DOHH2 (cell line): Measurements from ENCODE around the gene FILIP1L.
"Not testable (repeated sequence)": the region's sequence is repeated elsewhere in the genome, so short reads cannot be mapped to it uniquely, and the experiment has no call there.

Experiments
- H3F3A ChIP-seq: fragments of 200-600 bp; sonication (generic), shearing (Covaris generic); 2 replicates; pipeline ENCODE4 v1.6.0; 2016; ENCODE audit warnings: antibody characterized with exemption, mild to moderate bottlenecking; ENCODE audit not compliant: control insufficient read depth, insufficient read depth
- H3K27ac ChIP-seq: fragments of 200-600 bp; sonication (generic); 2 replicates; pipeline ENCODE4 v1.5.1; 2014; ENCODE audit warnings: low read depth, mild to moderate bottlenecking, low read length, moderate library complexity
- H3K27me3 ChIP-seq: fragments of 200-600 bp; sonication (generic); 2 replicates; pipeline ENCODE4 v1.6.1; 2014; ENCODE audit warnings: mild to moderate bottlenecking, low read length, mixed read lengths; ENCODE audit not compliant: control insufficient read depth
- H3K36me3 ChIP-seq: fragments of 200-600 bp; sonication (generic); 2 replicates; pipeline ENCODE4 v1.6.1; 2014; ENCODE audit warnings: mild to moderate bottlenecking, low read length, moderate library complexity, mixed read lengths; ENCODE audit not compliant: control insufficient read depth
- H3K4me1 ChIP-seq: fragments of 200-600 bp; sonication (generic); 2 replicates; pipeline ENCODE4 v1.6.1; 2014; ENCODE audit warnings: mild to moderate bottlenecking, low read length, mixed read lengths; ENCODE audit not compliant: control insufficient read depth
- H3K4me2 ChIP-seq: fragments of 200-600 bp; sonication (generic); 2 replicates; pipeline ENCODE4 v1.6.0; 2014; ENCODE audit warnings: mild to moderate bottlenecking, low read length, moderate library complexity
- H3K4me3 ChIP-seq: fragments of 200-600 bp; sonication (generic); 2 replicates; pipeline ENCODE4 v1.5.1; 2014; ENCODE audit warnings: mild to moderate bottlenecking, low read length, mixed read lengths
- H3K79me2 ChIP-seq: fragments of 200-600 bp; sonication (generic); 2 replicates; pipeline ENCODE4 v1.6.1; 2014; ENCODE audit warnings: mild to moderate bottlenecking, low read length, mixed read lengths; ENCODE audit not compliant: control insufficient read depth
- H3K9me2 ChIP-seq: fragments of 200-600 bp; sonication (generic); replicated peaks from 2 replicates; pipeline ENCODE4 v1.6.1; 2014; ENCODE audit warnings: mild to moderate bottlenecking, low read length, mixed read lengths; ENCODE audit not compliant: control insufficient read depth
- H3K9me3 ChIP-seq: fragments of 200-600 bp; sonication (generic); 2 replicates; pipeline ENCODE4 v1.6.1; 2014; ENCODE audit warnings: antibody characterized with exemption, low read length, mixed read lengths; ENCODE audit not compliant: control insufficient read depth, insufficient read depth
- H4K20me1 ChIP-seq: fragments of 200-600 bp; sonication (generic); 2 replicates; pipeline ENCODE4 v1.6.0; 2014; ENCODE audit warnings: low read depth, mild to moderate bottlenecking, antibody characterized with exemption, low read length, moderate library complexity; ENCODE audit not compliant: control insufficient read depth, insufficient read depth
- CTCF ChIP-seq: fragments of 200-600 bp; sonication (generic); IDR thresholded peaks from one replicate; pipeline ENCODE4 v1.5.1; 2014; ENCODE audit warnings: antibody characterized with exemption, mild to moderate bottlenecking, low read depth, low read length; ENCODE audit not compliant: poor library complexity, severe bottlenecking
- EZH2phosphoT487 ChIP-seq: fragments of 200-600 bp; sonication (generic); IDR thresholded peaks from 2 replicates; pipeline ENCODE4 v1.6.1; 2017; ENCODE audit warnings: borderline replicate concordance, mild to moderate bottlenecking, antibody characterized with exemption, low read length, moderate library complexity, mixed read lengths

FILIP1L gene

GRCh38 chr3:100096866-100097265, 17.4 kb downstream of the FILIP1L start:
- Histone ChIP-seq H3K4me2 (no peak overlapping the region), H3F3A (no peaks in the 10 kb centered on the region), H3K4me1 (no peaks in the 10 kb centered on the region), H3K27me3 (no peaks in the 10 kb centered on the region), H3K9me3 (no peaks in the 10 kb centered on the region), H3K79me2 (no peaks in the 10 kb centered on the region), H4K20me1 (peaks cover 2% of the 10 kb centered on the region; the same call in 1 of the 2 replicates), H3K4me3 (no peak overlapping the region), H3K36me3 (no peaks in the 10 kb centered on the region), H3K9me2 (no peaks in the 10 kb centered on the region), H3K27ac (no peak overlapping the region)
- TF ChIP-seq EZH2phosphoT487 (no peak), CTCF (no peak)

- not testable (repeated sequence) for H3K4me2 ChIP-seq, H3K9me2 ChIP-seq, H3K4me1 ChIP-seq, H3K27me3 ChIP-seq, H4K20me1 ChIP-seq, H3K36me3 ChIP-seq, H3K79me2 ChIP-seq, H3K27ac ChIP-seq, H3K4me3 ChIP-seq, H3K9me3 ChIP-seq, H3F3A ChIP-seq
Measured at GRCh38 chr3:100096286-100096685, 18.0 kb downstream of the FILIP1L start.

GRCh38 chr3:100093831-100094230, 20.5 kb downstream of the FILIP1L start:
- no peaks in the 10 kb centered on the region for H4K20me1 ChIP-seq
- no peak for TF ChIP-seq EZH2phosphoT487
- no peak for TF ChIP-seq CTCF
- H3K4me3 ChIP-seq: no peak overlapping the region
- no peaks in the 10 kb centered on the region for H3K9me2 ChIP-seq
- no peak overlapping the region for H3K4me2 ChIP-seq
- no peaks in the 10 kb centered on the region for H3K79me2 ChIP-seq
- no peak overlapping the region for H3K27ac ChIP-seq
- no peaks in the 10 kb centered on the region for H3F3A ChIP-seq
- H3K9me3 ChIP-seq: no peaks in the 10 kb centered on the region
- no peaks in the 10 kb centered on the region for H3K4me1 ChIP-seq
- H3K27me3 ChIP-seq: no peaks in the 10 kb centered on the region
- no peaks in the 10 kb centered on the region for H3K36me3 ChIP-seq

- Histone ChIP-seq H3K27me3 (no peaks in the 10 kb centered on the region), H4K20me1 (no peaks in the 10 kb centered on the region), H3K4me3 (no peak overlapping the region), H3F3A (no peaks in the 10 kb centered on the region), H3K9me3 (no peaks in the 10 kb centered on the region), H3K4me2 (no peak overlapping the region), H3K79me2 (no peaks in the 10 kb centered on the region), H3K36me3 (no peaks in the 10 kb centered on the region), H3K27ac (no peak overlapping the region), H3K9me2 (no peaks in the 10 kb centered on the region), H3K4me1 (no peaks in the 10 kb centered on the region)
- TF ChIP-seq EZH2phosphoT487 (no peak), CTCF (no peak)
Measured at GRCh38 chr3:100090669-100091005, 23.7 kb downstream of the FILIP1L start.
